IMR-90 (cell line): ENCODE measurements around the gene CPLX1. TPM values are rescaled to one million over a fixed set of nuclear protein-coding genes. Genes with fewer than 3 reads are reported as not detected.

Experiments
- ATAC-seq: fragments of 200-7000 bp; cut with Tn5 transposase; 2 replicates; pipeline ENCODE4 v1.9.1; 2020; ENCODE audit warnings: low read depth, mild to moderate bottlenecking, moderate library complexity
- BruUV-seq: library from RNA; stranded (reverse); fragments of 400-500 nt; replicated peaks from 2 replicates; lab custom pipeline; 2021; lab: Mats Ljungman, UMichigan
- CTCF ChIA-PET: fragments of 300-600 bp; formaldehyde crosslinking; extraction: SDS; loops from one replicate; lab custom pipeline; 2021; ENCODE audit warnings: antibody characterized with exemption; lab: Yijun Ruan, JAX
- POLR2A ChIA-PET: fragments of 300-600 bp; sonication (Branson Sonifier 250); formaldehyde crosslinking; loops from one replicate; lab custom pipeline; 2022; ENCODE audit warnings: antibody characterized with exemption; ENCODE audit not compliant: unreplicated experiment; lab: Charles Lee
- DNase-seq: peaks from one replicate; pipeline ENCODE4 v3.0.0; 2013
- H2AFZ ChIP-seq: replicated peaks from 2 replicates; pipeline ENCODE3; 2013; ENCODE audit warnings: low read length, mild to moderate bottlenecking; ENCODE audit not compliant: poor library complexity
- H2AK5ac ChIP-seq: 2 replicates; pipeline ENCODE4 v1.6.1; 2013; ENCODE audit warnings: low read depth, low read length, inconsistent platforms
- H2AK9ac ChIP-seq: replicated peaks from 2 replicates; pipeline ENCODE3; 2013; ENCODE audit warnings: mild to moderate bottlenecking, low read depth, low read length, moderate library complexity; ENCODE audit not compliant: poor library complexity
- H2BK120ac ChIP-seq: 2 replicates; pipeline ENCODE4 v1.6.1; 2013; ENCODE audit warnings: low read depth, low read length, inconsistent platforms
- H2BK15ac ChIP-seq: 3 replicates; pipeline ENCODE4 v1.6.1; 2013; ENCODE audit warnings: low read depth, low read length, inconsistent platforms
- H2BK20ac ChIP-seq: 2 replicates; pipeline ENCODE4 v1.6.1; 2013; ENCODE audit warnings: low read depth, mild to moderate bottlenecking, inconsistent platforms, low read length, moderate library complexity
- H2BK5ac ChIP-seq: 2 replicates; pipeline ENCODE4 v1.6.1; 2013; ENCODE audit warnings: mild to moderate bottlenecking, low read depth, low read length, inconsistent platforms; ENCODE audit not compliant: poor library complexity, severe bottlenecking
- H3K14ac ChIP-seq: replicated peaks from 2 replicates; pipeline ENCODE4 v1.6.1; 2013; ENCODE audit warnings: low read depth, low read length, inconsistent platforms
- H3K18ac ChIP-seq: 2 replicates; pipeline ENCODE4 v1.6.1; 2013; ENCODE audit warnings: low read depth, low read length, control low read depth
- H3K23ac ChIP-seq: 2 replicates; pipeline ENCODE4 v1.6.1; 2013; ENCODE audit warnings: low read depth, low read length, inconsistent platforms
- H3K27ac ChIP-seq: 2 replicates; pipeline ENCODE4 v1.5.1; 2013; ENCODE audit warnings: mild to moderate bottlenecking, control low read depth, low read length; ENCODE audit not compliant: insufficient read depth
- H3K27me3 ChIP-seq: 2 replicates; pipeline ENCODE4 v1.6.1; 2013; ENCODE audit warnings: low read length; ENCODE audit not compliant: control insufficient read depth, insufficient read depth
- H3K36me3 ChIP-seq: 2 replicates; pipeline ENCODE4 v1.6.1; 2013; ENCODE audit warnings: low read length, mixed read lengths; ENCODE audit not compliant: control insufficient read depth, insufficient read depth
- H3K4ac ChIP-seq: 2 replicates; pipeline ENCODE4 v1.6.1; 2013; ENCODE audit warnings: low read depth, low read length, inconsistent platforms
- H3K4me1 ChIP-seq: 2 replicates; pipeline ENCODE4 v1.6.1; 2013; ENCODE audit warnings: low read length, mixed read lengths; ENCODE audit not compliant: control insufficient read depth, insufficient read depth
- H3K4me2 ChIP-seq: 2 replicates; pipeline ENCODE4 v1.6.1; 2013; ENCODE audit warnings: low read depth, mild to moderate bottlenecking, control low read depth, low read length, moderate library complexity
- H3K4me3 ChIP-seq: 2 replicates; pipeline ENCODE4 v1.5.1; 2013; ENCODE audit warnings: low read depth, mild to moderate bottlenecking, control low read depth, low read length, moderate library complexity; ENCODE audit not compliant: insufficient read depth
- H3K56ac ChIP-seq: 2 replicates; pipeline ENCODE4 v1.6.1; 2013; ENCODE audit warnings: low read length, inconsistent platforms; ENCODE audit not compliant: insufficient read depth; ENCODE audit errors: extremely low read depth
- H3K79me1 ChIP-seq, 2 experiments: 2 replicates each; pipeline ENCODE4 v1.6.1; 2013; ENCODE audit warnings: low read length in 2 of 2, inconsistent platforms in 1 of 2, low read depth in 1 of 2
- H3K9ac ChIP-seq: 2 replicates; pipeline ENCODE4 v1.6.1; 2013; ENCODE audit warnings: low read depth, low read length, control low read depth
- H3K9me1 ChIP-seq: 2 replicates; pipeline ENCODE4 v1.6.1; 2013; ENCODE audit warnings: low read length, inconsistent platforms; ENCODE audit not compliant: insufficient read depth
- H3K9me3 ChIP-seq: 2 replicates; pipeline ENCODE4 v1.6.1; 2013; ENCODE audit warnings: low read length; ENCODE audit not compliant: control insufficient read depth, insufficient read depth
- H4K20me1 ChIP-seq: 2 replicates; pipeline ENCODE4 v1.6.1; 2013; ENCODE audit warnings: low read length, inconsistent platforms; ENCODE audit not compliant: insufficient read depth
- H4K5ac ChIP-seq: 2 replicates; pipeline ENCODE4 v1.6.1; 2013; ENCODE audit warnings: mild to moderate bottlenecking, low read depth, low read length, control low read depth
- H4K8ac ChIP-seq, 2 experiments: 2 replicates each; pipeline ENCODE4 v1.6.1; 2013; ENCODE audit warnings: low read depth in 2 of 2, low read length in 2 of 2, control low read depth in 1 of 2, inconsistent platforms in 1 of 2
- H4K91ac ChIP-seq: 2 replicates; pipeline ENCODE4 v1.6.1; 2013; ENCODE audit warnings: low read depth, low read length, inconsistent platforms; ENCODE audit not compliant: insufficient read depth
- BHLHE40 ChIP-seq: fragments of 150-350 bp; IDR thresholded peaks from 2 replicates; pipeline ENCODE4 v1.6.1; 2016; ENCODE audit warnings: mild to moderate bottlenecking, low read depth, low read length
- CHD1 ChIP-seq: IDR thresholded peaks from 2 replicates; pipeline ENCODE4 v1.6.1; 2012; ENCODE audit warnings: low read depth, low read length, improper control_type of control experiment
- FOS ChIP-seq: fragments of 150-350 bp; IDR thresholded peaks from 2 replicates; pipeline ENCODE4 v1.6.1; 2016; ENCODE audit warnings: low read depth, low read length
- RCOR1 ChIP-seq: IDR thresholded peaks from 2 replicates; pipeline ENCODE4 v1.6.1; 2012; ENCODE audit warnings: mild to moderate bottlenecking, low read length, improper control_type of control experiment; ENCODE audit not compliant: insufficient replicate concordance
- WGBS, 2 experiments: methylation state at CpG; one replicate each; pipeline versions ENCODE4 v1.1.5 to v1.1.7; 2013; ENCODE audit warnings: missing lambda C conversion rate in 2 of 2; ENCODE audit not compliant: insufficient read length in 1 of 2; ENCODE audit errors: extremely low coverage in 2 of 2; 5-methylcytosine and 5-hydroxymethylcytosine counted together
- dilution Hi-C: fragments of 300-500 bp; cut with HindIII; formaldehyde crosslinking; loops from one replicate; pipeline ENCODE4 v1.14.3; 2018; ENCODE audit warnings: low sequenced_read_pairs; ENCODE audit not compliant: unreplicated experiment
- in situ Hi-C: fragments of 300-500 bp; cut with MboI; formaldehyde crosslinking; loops from 3 replicates; pipeline ENCODE4 v1.14.3; 2019; ENCODE audit warnings: low sequenced_read_pairs, inconsistent platforms, mixed read lengths
- intact Hi-C: fragments of 100-400 bp; cut with micrococcal nuclease; formaldehyde crosslinking; loops from 2 replicates; pipeline ENCODE4 v1.10.0; 2022
- polyA plus RNA-seq, 3 experiments: library from polyadenylated mRNA; depleted of rRNA; stranded (reverse); fragments of >200 nt; gene quantifications; 2 replicates each; pipeline ENCODE4 v1.2.3, GENCODE V29; 2012; ENCODE audit warnings: low replicate concordance in 1 of 3
- total RNA-seq: library from RNA; depleted of rRNA; stranded (reverse); fragments of >200 nt; gene quantifications from 2 replicates; pipeline ENCODE4 v1.2.3, GENCODE V29; 2012
- TF ChIP-seq, protein P1 (sequence below): fragments of 150-350 bp; IDR thresholded peaks from 2 replicates; pipeline ENCODE4 v1.6.1; 2016; ENCODE audit warnings: low read depth, mild to moderate bottlenecking, low read length, moderate library complexity, borderline replicate concordance
- TF ChIP-seq, protein P2 (sequence below): fragments of 150-350 bp; IDR thresholded peaks from 2 replicates; pipeline ENCODE4 v1.6.1; 2017; ENCODE audit warnings: mild to moderate bottlenecking, antibody characterized with exemption, low read length, low read depth
- TF ChIP-seq, protein P3 (sequence below): conservative IDR thresholded peaks from 2 replicates; pipeline ENCODE4 v1.5.1; 2012; ENCODE audit warnings: mild to moderate bottlenecking, low read depth, low read length, improper control_type of control experiment

Gene CPLX1
- total and polyA plus RNA-seq, 2 of the 4 experiments (the other 2 are of a cell fraction) = 0.05 TPM; not detected in 1

DNA sequence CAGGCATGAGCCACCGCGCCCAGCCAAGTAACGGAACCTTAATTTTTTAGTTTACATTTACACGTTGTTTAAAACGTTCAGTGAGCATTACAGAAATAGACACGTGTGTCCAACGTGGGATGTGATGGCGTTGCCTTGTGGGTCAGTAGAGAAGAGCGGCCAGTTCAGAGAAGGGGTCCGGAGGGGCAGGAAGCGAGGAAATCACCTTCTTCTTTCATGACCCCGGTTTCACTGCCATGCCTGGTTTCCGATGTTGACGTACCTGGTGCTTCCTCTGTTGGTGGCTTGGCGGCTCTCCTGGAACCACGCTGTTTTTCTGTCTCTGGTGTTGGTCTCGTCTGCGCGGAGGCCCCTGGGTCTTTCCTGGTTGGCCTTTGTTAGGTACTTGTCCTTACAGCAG is 77.5 kb downstream of the CPLX1 start:
- Histone ChIP-seq H3K27me3 (no peaks in the 10 kb centered on the region), H4K8ac (no peak overlapping the region), H3K23ac (no peak overlapping the region), H4K20me1 (peaks cover 41% of the 10 kb centered on the region), H3K4me1 (peaks cover 6% of the 10 kb centered on the region), H2BK15ac (no peak overlapping the region), H3K4me3 (no peak overlapping the region), H2BK120ac (no peak overlapping the region), H3K9me3 (no peaks in the 10 kb centered on the region), H3K79me1 (peaks cover 21 to 54% of the 10 kb centered on the region in 2 experiments), H2AFZ (no peak overlapping the region), H3K27ac (no peak overlapping the region), H4K91ac (no peak overlapping the region), H3K4ac (no peak overlapping the region), H3K56ac (no peak overlapping the region), H2AK9ac (no peak overlapping the region), H3K4me2 (no peak overlapping the region), H3K18ac (no peak overlapping the region), H4K5ac (no peak overlapping the region), H2BK5ac (no peak overlapping the region), H3K9me1 (peaks cover 10% of the 10 kb centered on the region), H3K14ac (no peak overlapping the region), H2AK5ac (no peak overlapping the region), H2BK20ac (no peak overlapping the region), H3K9ac (no peak overlapping the region), H3K36me3 (peaks cover 45% of the 10 kb centered on the region)
- 94% methylated on average over 12 of the region's 19 CpGs; no CpG with 5 or more reads in 1 of the 2 experiments for WGBS, 2 experiments
- DNase-seq (no peak), ATAC-seq (no peak)
- CTCF ChIA-PET = no interaction called here
- intact Hi-C loops = no loop called here
- dilution Hi-C loops = no loop called here
- no TSS peak for BruUV-seq
- in situ Hi-C loops = no loop called here
- POLR2A ChIA-PET = no interaction called here
- TF ChIP-seq, protein P1, sequence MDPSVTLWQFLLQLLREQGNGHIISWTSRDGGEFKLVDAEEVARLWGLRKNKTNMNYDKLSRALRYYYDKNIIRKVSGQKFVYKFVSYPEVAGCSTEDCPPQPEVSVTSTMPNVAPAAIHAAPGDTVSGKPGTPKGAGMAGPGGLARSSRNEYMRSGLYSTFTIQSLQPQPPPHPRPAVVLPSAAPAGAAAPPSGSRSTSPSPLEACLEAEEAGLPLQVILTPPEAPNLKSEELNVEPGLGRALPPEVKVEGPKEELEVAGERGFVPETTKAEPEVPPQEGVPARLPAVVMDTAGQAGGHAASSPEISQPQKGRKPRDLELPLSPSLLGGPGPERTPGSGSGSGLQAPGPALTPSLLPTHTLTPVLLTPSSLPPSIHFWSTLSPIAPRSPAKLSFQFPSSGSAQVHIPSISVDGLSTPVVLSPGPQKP = no peak
- TF ChIP-seq BHLHE40 (no peak), CHD1 (no peak), RCOR1 (no peak), FOS (no peak)
- TF ChIP-seq, protein P2, sequence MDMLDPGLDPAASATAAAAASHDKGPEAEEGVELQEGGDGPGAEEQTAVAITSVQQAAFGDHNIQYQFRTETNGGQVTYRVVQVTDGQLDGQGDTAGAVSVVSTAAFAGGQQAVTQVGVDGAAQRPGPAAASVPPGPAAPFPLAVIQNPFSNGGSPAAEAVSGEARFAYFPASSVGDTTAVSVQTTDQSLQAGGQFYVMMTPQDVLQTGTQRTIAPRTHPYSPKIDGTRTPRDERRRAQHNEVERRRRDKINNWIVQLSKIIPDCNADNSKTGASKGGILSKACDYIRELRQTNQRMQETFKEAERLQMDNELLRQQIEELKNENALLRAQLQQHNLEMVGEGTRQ = no peak
- TF ChIP-seq, protein P3, sequence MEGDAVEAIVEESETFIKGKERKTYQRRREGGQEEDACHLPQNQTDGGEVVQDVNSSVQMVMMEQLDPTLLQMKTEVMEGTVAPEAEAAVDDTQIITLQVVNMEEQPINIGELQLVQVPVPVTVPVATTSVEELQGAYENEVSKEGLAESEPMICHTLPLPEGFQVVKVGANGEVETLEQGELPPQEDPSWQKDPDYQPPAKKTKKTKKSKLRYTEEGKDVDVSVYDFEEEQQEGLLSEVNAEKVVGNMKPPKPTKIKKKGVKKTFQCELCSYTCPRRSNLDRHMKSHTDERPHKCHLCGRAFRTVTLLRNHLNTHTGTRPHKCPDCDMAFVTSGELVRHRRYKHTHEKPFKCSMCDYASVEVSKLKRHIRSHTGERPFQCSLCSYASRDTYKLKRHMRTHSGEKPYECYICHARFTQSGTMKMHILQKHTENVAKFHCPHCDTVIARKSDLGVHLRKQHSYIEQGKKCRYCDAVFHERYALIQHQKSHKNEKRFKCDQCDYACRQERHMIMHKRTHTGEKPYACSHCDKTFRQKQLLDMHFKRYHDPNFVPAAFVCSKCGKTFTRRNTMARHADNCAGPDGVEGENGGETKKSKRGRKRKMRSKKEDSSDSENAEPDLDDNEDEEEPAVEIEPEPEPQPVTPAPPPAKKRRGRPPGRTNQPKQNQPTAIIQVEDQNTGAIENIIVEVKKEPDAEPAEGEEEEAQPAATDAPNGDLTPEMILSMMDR = no peak
